HEK293 (cell line): ENCODE data around the gene PLA2G3.

ENCODE experiments used
- CTCF ChIA-PET: fragments of 350-600 bp; formaldehyde crosslinking; extraction: SDS; loops from one replicate; lab custom pipeline; 2021; ENCODE audit warnings: antibody characterized with exemption; lab: Yijun Ruan, JAX
- POLR2A ChIA-PET: fragments of 300-600 bp; formaldehyde crosslinking; extraction: SDS; loops from one replicate; lab custom pipeline; 2020; ENCODE audit warnings: antibody characterized with exemption, inconsistent platforms; lab: Yijun Ruan, JAX
- H3K27ac ChIP-seq: fragments of 200-500 bp; sonication (Bioruptor generic); 2 replicates; pipeline ENCODE4 v1.5.1; 2014; ENCODE audit warnings: low read depth, low read length, control low read depth, inconsistent platforms; ENCODE audit errors: extremely low read depth
- H3K36me3 ChIP-seq, 2 experiments: fragments of 200-500 bp in 1 of 2; sonication (Bioruptor generic) in 1 of 2; 1 replicate in 1 of 2; 2 replicates in 1 of 2; pipeline ENCODE4 v1.5.1; 2014 to 2017; ENCODE audit warnings: inconsistent platforms in 2 of 2, low read length in 2 of 2; ENCODE audit not compliant: control insufficient read depth in 2 of 2, insufficient read depth in 1 of 2
- H3K4me1 ChIP-seq: fragments of 200-500 bp; sonication (Bioruptor generic); 2 replicates; pipeline ENCODE4 v1.5.1; 2014; ENCODE audit warnings: mild to moderate bottlenecking, low read length, inconsistent platforms; ENCODE audit not compliant: control insufficient read depth, insufficient read depth
- H3K4me3 ChIP-seq: 2 replicates; pipeline ENCODE4 v1.5.1; 2011; ENCODE audit warnings: low read depth, mild to moderate bottlenecking, control low read depth, low read length, moderate library complexity
- H3K9me3 ChIP-seq: fragments of 200-500 bp; sonication (Bioruptor generic); 2 replicates; pipeline ENCODE4 v1.5.1; 2014; ENCODE audit warnings: low read depth, low read length, inconsistent platforms; ENCODE audit not compliant: control insufficient read depth, insufficient read depth
- BCL11B ChIP-seq: fragments of 450-650 bp; formaldehyde crosslinking; IDR thresholded peaks from 2 replicates; pipeline ENCODE4 v1.5.1; 2016; ENCODE audit warnings: low read depth, missing biosample characterization, missing genetic modification characterization
- EGR2 ChIP-seq: fragments of 450-650 bp; formaldehyde crosslinking; IDR thresholded peaks from 2 replicates; pipeline ENCODE4 v1.5.1; 2016; ENCODE audit warnings: low read depth, missing biosample characterization, missing genetic modification characterization
- GLI4 ChIP-seq: fragments of 450-650 bp; formaldehyde crosslinking; IDR thresholded peaks from 2 replicates; pipeline ENCODE4 v1.5.1; 2016; ENCODE audit warnings: missing biosample characterization, missing genetic modification characterization
- HOXC10 ChIP-seq: sonication (generic); formaldehyde crosslinking; IDR thresholded peaks from 2 replicates; pipeline ENCODE4 v1.8.1; 2023; ENCODE audit warnings: mild to moderate bottlenecking, missing genetic modification reagents
- KLF1 ChIP-seq: fragments of 450-650 bp; formaldehyde crosslinking; IDR thresholded peaks from 2 replicates; pipeline ENCODE4 v1.5.1; 2016; ENCODE audit warnings: missing biosample characterization, missing genetic modification characterization
- KLF8 ChIP-seq: fragments of 450-650 bp; formaldehyde crosslinking; IDR thresholded peaks from 2 replicates; pipeline ENCODE4 v1.5.1; 2016; ENCODE audit warnings: missing biosample characterization, missing genetic modification characterization
- MZF1 ChIP-seq: fragments of 450-650 bp; formaldehyde crosslinking; IDR thresholded peaks from 2 replicates; pipeline ENCODE4 v1.5.1; 2017; ENCODE audit warnings: missing biosample characterization, missing genetic modification characterization, borderline replicate concordance
- PRDM6 ChIP-seq: fragments of 450-650 bp; formaldehyde crosslinking; IDR thresholded peaks from 2 replicates; pipeline ENCODE4 v1.5.1; 2017; ENCODE audit warnings: missing biosample characterization, missing genetic modification characterization
- SCRT2 ChIP-seq: fragments of 450-650 bp; formaldehyde crosslinking; IDR thresholded peaks from 2 replicates; pipeline ENCODE4 v1.5.1; 2016; ENCODE audit warnings: missing biosample characterization, missing genetic modification characterization
- SETDB1 ChIP-seq: IDR thresholded peaks from one replicate; pipeline ENCODE4 v1.6.1; 2017; ENCODE audit warnings: mild to moderate bottlenecking, low read length, moderate library complexity, mixed read lengths; ENCODE audit not compliant: insufficient read length
- SP7 ChIP-seq: fragments of 450-650 bp; formaldehyde crosslinking; IDR thresholded peaks from 2 replicates; pipeline ENCODE4 v1.5.1; 2016; ENCODE audit warnings: missing biosample characterization, missing genetic modification characterization
- WT1 ChIP-seq: fragments of 450-650 bp; formaldehyde crosslinking; IDR thresholded peaks from 2 replicates; pipeline ENCODE4 v1.5.1; 2016; ENCODE audit warnings: missing biosample characterization, missing genetic modification characterization
- ZBTB17 ChIP-seq: fragments of 450-650 bp; formaldehyde crosslinking; IDR thresholded peaks from 2 replicates; pipeline ENCODE4 v1.5.1; 2016; ENCODE audit warnings: missing biosample characterization, missing genetic modification characterization
- ZBTB20 ChIP-seq: fragments of 450-650 bp; formaldehyde crosslinking; IDR thresholded peaks from 2 replicates; pipeline ENCODE4 v1.5.1; 2016; ENCODE audit warnings: missing biosample characterization, missing genetic modification characterization
- ZIC2 ChIP-seq: fragments of 450-650 bp; formaldehyde crosslinking; IDR thresholded peaks from 2 replicates; pipeline ENCODE4 v1.5.1; 2016; ENCODE audit warnings: missing biosample characterization, missing genetic modification characterization
- ZNF112 ChIP-seq: fragments of 450-650 bp; formaldehyde crosslinking; IDR thresholded peaks from 2 replicates; pipeline ENCODE4 v1.5.0; 2017; ENCODE audit warnings: missing biosample characterization, missing genetic modification characterization
- ZNF16 ChIP-seq: fragments of 450-650 bp; formaldehyde crosslinking; IDR thresholded peaks from 2 replicates; pipeline ENCODE4 v1.5.1; 2016; ENCODE audit warnings: low read depth, missing biosample characterization, missing genetic modification characterization
- ZNF174 ChIP-seq: fragments of 450-650 bp; formaldehyde crosslinking; IDR thresholded peaks from 2 replicates; pipeline ENCODE4 v1.5.0; 2017; ENCODE audit warnings: missing biosample characterization, mild to moderate bottlenecking, missing genetic modification characterization
- ZNF223 ChIP-seq: fragments of 450-650 bp; formaldehyde crosslinking; IDR thresholded peaks from 2 replicates; pipeline ENCODE4 v1.5.1; 2016; ENCODE audit warnings: missing biosample characterization, missing genetic modification characterization
- ZNF302 ChIP-seq: fragments of 450-650 bp; formaldehyde crosslinking; IDR thresholded peaks from 2 replicates; pipeline ENCODE4 v1.5.1; 2016; ENCODE audit warnings: missing biosample characterization, missing genetic modification characterization, low read depth
- ZNF311 ChIP-seq: fragments of 450-650 bp; formaldehyde crosslinking; IDR thresholded peaks from 2 replicates; pipeline ENCODE4 v1.5.1; 2017; ENCODE audit warnings: missing biosample characterization, missing genetic modification characterization, borderline replicate concordance
- ZNF366 ChIP-seq: fragments of 450-650 bp; formaldehyde crosslinking; conservative IDR thresholded peaks from 2 replicates; pipeline ENCODE4 v1.5.1; 2016; ENCODE audit warnings: missing biosample characterization, missing genetic modification characterization
- ZNF501 ChIP-seq: fragments of 450-650 bp; formaldehyde crosslinking; IDR thresholded peaks from 2 replicates; pipeline ENCODE4 v1.5.1; 2016; ENCODE audit warnings: missing biosample characterization, missing genetic modification characterization
- ZNF529 ChIP-seq: fragments of 450-650 bp; formaldehyde crosslinking; IDR thresholded peaks from 2 replicates; pipeline ENCODE4 v1.5.1; 2017; ENCODE audit warnings: missing genetic modification characterization, missing biosample characterization; ENCODE audit not compliant: insufficient replicate concordance
- ZNF544 ChIP-seq: fragments of 450-650 bp; formaldehyde crosslinking; IDR thresholded peaks from 2 replicates; pipeline ENCODE4 v1.5.0; 2017; ENCODE audit warnings: missing biosample characterization, missing genetic modification characterization
- ZNF555 ChIP-seq: fragments of 450-650 bp; formaldehyde crosslinking; conservative IDR thresholded peaks from 2 replicates; pipeline ENCODE4 v1.5.1; 2017; ENCODE audit warnings: missing biosample characterization, mild to moderate bottlenecking, missing genetic modification characterization, inconsistent platforms
- ZNF624 ChIP-seq: fragments of 450-650 bp; formaldehyde crosslinking; IDR thresholded peaks from 2 replicates; pipeline ENCODE4 v1.5.1; 2017; ENCODE audit warnings: missing biosample characterization, missing genetic modification characterization
- ZNF701 ChIP-seq: fragments of 450-650 bp; formaldehyde crosslinking; IDR thresholded peaks from 2 replicates; pipeline ENCODE4 v1.5.1; 2016; ENCODE audit warnings: missing biosample characterization, missing genetic modification characterization
- ZNF76 ChIP-seq: fragments of 450-650 bp; formaldehyde crosslinking; IDR thresholded peaks from 2 replicates; pipeline ENCODE4; 2016; ENCODE audit warnings: low read depth, missing biosample characterization, missing genetic modification characterization, borderline replicate concordance
- ZNF777 ChIP-seq: fragments of 450-650 bp; formaldehyde crosslinking; IDR thresholded peaks from 2 replicates; pipeline ENCODE4 v1.5.1; 2017; ENCODE audit warnings: missing biosample characterization, missing genetic modification characterization, borderline replicate concordance
- ZNF792 ChIP-seq: fragments of 450-650 bp; formaldehyde crosslinking; IDR thresholded peaks from 2 replicates; pipeline ENCODE4 v1.5.1; 2016; ENCODE audit warnings: missing biosample characterization, missing genetic modification characterization
- ZNF843 ChIP-seq: fragments of 450-650 bp; formaldehyde crosslinking; IDR thresholded peaks from 2 replicates; pipeline ENCODE4 v1.5.1; 2016; ENCODE audit warnings: missing biosample characterization, missing genetic modification characterization
- ZSCAN16 ChIP-seq: fragments of 450-650 bp; formaldehyde crosslinking; IDR thresholded peaks from 2 replicates; pipeline ENCODE4 v1.5.1; 2016; ENCODE audit warnings: missing biosample characterization, missing genetic modification characterization
- ZSCAN23 ChIP-seq: fragments of 450-650 bp; formaldehyde crosslinking; IDR thresholded peaks from 2 replicates; pipeline ENCODE4 v1.5.1; 2016; ENCODE audit warnings: missing biosample characterization, missing genetic modification characterization
- ZSCAN30 ChIP-seq: fragments of 450-650 bp; IDR thresholded peaks from 2 replicates; pipeline ENCODE4 v1.5.1; 2018; ENCODE audit warnings: missing biosample characterization, mild to moderate bottlenecking, missing genetic modification characterization, moderate library complexity
- ZSCAN5A ChIP-seq: fragments of 450-650 bp; formaldehyde crosslinking; IDR thresholded peaks from 2 replicates; pipeline ENCODE4 v1.5.1; 2016; ENCODE audit warnings: missing biosample characterization, missing genetic modification characterization

The PLA2G3 gene

GRCh38 chr22:31179345-31179744 lies 39.0 kb upstream of the PLA2G3 start (continued):
- TF ChIP-seq ZNF76 (no peak), GLI4 (tag by site-specific recombination) (no peak), ZSCAN23 (tag by site-specific recombination) (no peak), HOXC10 (CRISPR knock-in tag) (no peak), KLF8 (tag by site-specific recombination) (0 out of 2 replicates have a peak, but pooled peaks have one; percentile 17), EGR2 (tag by site-specific recombination) (no peak), SETDB1 (no peak), SP7 (tag by site-specific recombination) (0 out of 2 replicates have a peak, but pooled peaks have one; percentile 27), ZSCAN5A (tag by site-specific recombination) (no peak), ZBTB20 (tag by site-specific recombination) (peak; percentile 46; the same call in 1 of the 2 replicates), ZNF843 (tag by site-specific recombination) (no peak), SCRT2 (tag by site-specific recombination) (0 out of 2 replicates have a peak, but pooled peaks have one; percentile 19), ZNF112 (no peak), ZNF555 (tag by site-specific recombination) (no peak), ZNF366 (0 out of 2 replicates have a peak, but pooled peaks have one; percentile 28), ZNF501 (tag by site-specific recombination) (no peak), BCL11B (tag by site-specific recombination) (no peak), ZSCAN16 (no peak), ZNF302 (no peak), ZBTB17 (peak; percentile 70), WT1 (tag by site-specific recombination) (peak; percentile 50), ZSCAN30 (tag by site-specific recombination) (no peak)

GRCh38 chr22:31178859-31179258 lies 38.6 kb upstream of the PLA2G3 start:
- TF ChIP-seq ZNF624 (tag by site-specific recombination) (no peak), BCL11B (tag by site-specific recombination) (no peak), ZNF792 (tag by site-specific recombination) (no peak), KLF1 (tag by site-specific recombination) (no peak), ZNF311 (tag by site-specific recombination) (no peak), ZIC2 (tag by site-specific recombination) (no peak), ZNF544 (tag by site-specific recombination) (no peak), ZNF777 (tag by site-specific recombination) (no peak), MZF1 (tag by site-specific recombination) (no peak), ZNF223 (tag by site-specific recombination) (no peak), ZNF701 (tag by site-specific recombination) (no peak), ZNF112 (no peak), PRDM6 (tag by site-specific recombination) (no peak), ZNF16 (tag by site-specific recombination) (no peak), ZNF174 (tag by site-specific recombination) (no peak), ZNF529 (tag by site-specific recombination) (no peak)
- CTCF ChIA-PET, result interaction anchor here (0.7 to 1.1 kb wide), 3 partner anchors 33 to 95 kb away, joined by 3 to 6 read pairs (median 5); partner anchors contain the start of gene LIMK2
- POLR2A ChIA-PET, result interaction anchor here (0.5 to 1.2 kb wide), 2 partner anchors 19 to 69 kb away, joined by 3 to 4 read pairs; partner anchors contain the start of gene RNF185
- Histone ChIP-seq H3K4me3 (no peak overlapping the region), H3K9me3 (no peaks in the 10 kb centered on the region), H3K4me1 (peaks cover 5% of the 10 kb centered on the region; the same call in 1 of the 2 replicates), H3K27ac (no peak overlapping the region), H3K36me3 (peaks cover 4 to 24% of the 10 kb centered on the region in 2 experiments; a peak in 2 of 3 replicates)
